ENCODE measurements around the gene DOK1.

The DOK1 gene

DNA sequence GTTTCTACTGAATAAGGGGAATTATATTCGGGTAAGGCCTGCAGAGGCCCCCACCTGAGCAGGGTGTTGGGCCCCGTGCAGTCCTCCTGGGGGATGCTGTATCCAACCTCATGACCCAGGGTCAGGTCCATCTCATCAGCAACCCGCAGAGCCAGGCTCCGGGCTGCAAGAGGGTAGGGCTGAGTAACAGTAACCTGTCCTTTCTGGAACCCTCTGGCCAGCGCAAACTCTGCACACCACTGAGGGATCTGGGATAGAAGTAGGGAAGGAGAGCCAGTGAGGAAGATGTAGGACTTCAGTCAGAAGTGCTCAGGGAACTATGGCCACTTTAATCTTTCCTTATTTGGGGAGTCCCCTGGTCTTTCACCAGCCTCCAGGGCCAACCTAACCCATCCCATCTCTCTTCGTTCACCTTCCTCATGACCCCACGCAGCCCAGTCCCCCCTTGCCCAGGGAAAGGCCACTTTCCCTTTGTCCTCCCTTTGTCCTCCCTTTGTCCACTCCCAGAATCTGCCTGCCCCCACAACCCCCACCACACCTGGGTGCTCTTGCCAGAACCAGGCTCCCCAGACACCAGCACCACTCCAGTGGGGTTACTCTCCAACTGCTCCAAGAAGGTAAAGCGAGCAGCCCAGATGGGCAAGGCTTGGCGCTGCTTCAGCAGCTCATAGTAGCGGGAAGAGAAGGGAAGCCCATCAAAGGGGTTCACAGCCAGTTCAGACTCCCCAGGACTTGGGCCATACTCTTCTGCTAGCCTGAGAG lies 29.4 kb upstream of the DOK1 start:
- Mint-ChIP-seq H3K36me3 (ENCODE audit: low read depth) (peaks cover 24% of the 10 kb centered on the region), H3K27ac (no peak overlapping the region), H3K4me1 (peaks cover 12% of the 10 kb centered on the region), H3K4me3 (peak overlapping the region in 1 of 3 experiments; percentile 57), H3K9me3 (no peaks in the 10 kb centered on the region), H3K27me3 (ENCODE audit: low read depth) (peaks cover 34% of the 10 kb centered on the region)
- TF ChIP-seq, protein P1, sequence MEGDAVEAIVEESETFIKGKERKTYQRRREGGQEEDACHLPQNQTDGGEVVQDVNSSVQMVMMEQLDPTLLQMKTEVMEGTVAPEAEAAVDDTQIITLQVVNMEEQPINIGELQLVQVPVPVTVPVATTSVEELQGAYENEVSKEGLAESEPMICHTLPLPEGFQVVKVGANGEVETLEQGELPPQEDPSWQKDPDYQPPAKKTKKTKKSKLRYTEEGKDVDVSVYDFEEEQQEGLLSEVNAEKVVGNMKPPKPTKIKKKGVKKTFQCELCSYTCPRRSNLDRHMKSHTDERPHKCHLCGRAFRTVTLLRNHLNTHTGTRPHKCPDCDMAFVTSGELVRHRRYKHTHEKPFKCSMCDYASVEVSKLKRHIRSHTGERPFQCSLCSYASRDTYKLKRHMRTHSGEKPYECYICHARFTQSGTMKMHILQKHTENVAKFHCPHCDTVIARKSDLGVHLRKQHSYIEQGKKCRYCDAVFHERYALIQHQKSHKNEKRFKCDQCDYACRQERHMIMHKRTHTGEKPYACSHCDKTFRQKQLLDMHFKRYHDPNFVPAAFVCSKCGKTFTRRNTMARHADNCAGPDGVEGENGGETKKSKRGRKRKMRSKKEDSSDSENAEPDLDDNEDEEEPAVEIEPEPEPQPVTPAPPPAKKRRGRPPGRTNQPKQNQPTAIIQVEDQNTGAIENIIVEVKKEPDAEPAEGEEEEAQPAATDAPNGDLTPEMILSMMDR (IDR thresholded peaks at IDR 0.05; ENCODE audit: unreplicated experiment in 3 of 3), result no peak

DNA sequence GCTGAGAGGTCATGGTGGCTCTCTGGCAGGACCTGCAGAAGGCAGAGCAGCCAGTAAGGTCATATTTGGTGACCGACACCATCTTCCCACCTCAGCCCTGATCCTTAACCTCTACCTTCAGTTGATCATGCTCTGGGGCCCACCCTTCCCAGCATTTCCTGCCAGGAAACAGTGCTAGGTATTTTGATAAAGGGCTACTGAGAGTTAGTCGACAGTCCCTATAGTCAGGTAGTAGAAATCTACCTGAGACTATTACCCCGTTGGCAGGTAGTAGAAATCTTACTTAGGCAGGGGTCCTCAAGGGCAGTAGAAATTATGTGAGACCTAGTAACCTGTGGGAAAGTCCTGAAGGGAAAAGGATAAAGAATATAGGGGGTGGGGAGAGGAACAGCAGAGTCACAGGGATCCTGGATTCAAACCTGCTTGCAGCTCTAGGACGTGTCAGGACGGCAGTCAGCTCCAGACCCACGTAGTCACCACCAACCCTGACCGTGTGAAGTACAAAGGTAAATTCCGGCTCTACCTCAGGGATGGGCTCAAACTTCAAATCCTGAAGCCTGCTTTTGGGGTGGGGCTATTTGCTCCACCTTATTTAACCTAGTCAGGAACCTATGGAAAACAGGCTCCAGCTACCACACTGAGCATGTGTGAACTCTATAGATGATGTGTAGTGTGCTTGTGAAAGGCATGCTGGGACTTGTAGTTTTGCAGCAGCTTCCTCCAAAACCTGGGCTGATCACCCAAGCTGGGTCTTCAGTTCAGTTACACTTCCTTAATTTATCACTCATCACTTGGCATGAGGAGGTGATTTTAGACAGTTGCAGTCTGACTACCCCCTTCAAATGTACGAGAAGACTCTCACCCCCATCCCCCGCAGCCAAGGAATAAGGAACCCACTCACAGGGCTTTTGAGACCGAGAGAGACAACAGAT lies 28.5 kb upstream of the DOK1 start, which contains the start of gene DQX1:
TSS of gene DQX1 (minus strand) at position 515 of the 932 bp plus-strand sequence. CDS start at position 13, 502 bp downstream.
- H3K27me3 Mint-ChIP-seq (ENCODE audit: low read depth), result peaks cover 25% of the 10 kb centered on the region
- H3K27ac Mint-ChIP-seq, result peak within 1 kb of the TSS in 1 of 3 experiments; percentile 61
- H3K36me3 Mint-ChIP-seq (ENCODE audit: low read depth), result peaks cover 24% of the 10 kb centered on the region
- peaks cover 17% of the 10 kb centered on the region for H3K4me1 Mint-ChIP-seq
- TF ChIP-seq, protein P1 (IDR thresholded peaks at IDR 0.05; ENCODE audit: unreplicated experiment in 3 of 3), result no peak
- H3K9me3 Mint-ChIP-seq, result no peaks in the 10 kb centered on the region
- H3K4me3 Mint-ChIP-seq, result peak within 1 kb of the TSS; percentile 97 to 99 (median 99)

DNA sequence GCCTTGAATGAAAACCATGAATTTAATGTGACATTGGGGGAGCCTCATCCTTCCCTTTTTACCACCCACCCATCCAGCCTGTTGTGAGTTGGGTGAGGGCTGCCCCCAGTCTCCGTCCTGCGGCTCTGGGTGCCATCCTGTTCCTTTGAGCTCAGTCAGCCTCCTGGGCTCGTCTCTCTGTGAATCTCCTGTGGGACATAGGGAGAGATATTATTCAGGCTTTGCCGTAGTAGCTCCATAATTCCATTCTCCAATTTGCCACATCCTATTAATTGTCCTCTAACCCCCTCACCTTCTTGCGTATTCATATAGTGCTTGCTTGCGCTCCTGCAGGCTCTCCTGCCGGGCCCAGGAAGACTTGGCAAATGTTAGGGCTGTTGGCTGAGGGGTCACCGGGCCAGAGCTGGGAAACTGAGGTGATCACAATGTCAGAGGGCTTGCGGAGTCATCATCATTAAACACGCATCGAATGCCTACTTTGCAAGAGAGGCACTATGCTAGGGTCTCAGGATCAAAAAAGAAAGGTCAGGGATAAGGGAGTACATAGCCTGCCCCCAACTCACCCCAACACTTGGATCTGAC lies 27.8 kb upstream of the DOK1 start:
- Mint-ChIP-seq H3K27ac (no peak overlapping the region), H3K4me1 (peaks cover 19% of the 10 kb centered on the region), H3K27me3 (ENCODE audit: low read depth) (peaks cover 18% of the 10 kb centered on the region), H3K36me3 (ENCODE audit: low read depth) (peaks cover 24% of the 10 kb centered on the region), H3K9me3 (no peaks in the 10 kb centered on the region), H3K4me3 (peak overlapping the region; percentile 97 to 99 (median 99))
- TF ChIP-seq, protein P1 (IDR thresholded peaks at IDR 0.05; ENCODE audit: unreplicated experiment in 3 of 3), result no peak

DNA sequence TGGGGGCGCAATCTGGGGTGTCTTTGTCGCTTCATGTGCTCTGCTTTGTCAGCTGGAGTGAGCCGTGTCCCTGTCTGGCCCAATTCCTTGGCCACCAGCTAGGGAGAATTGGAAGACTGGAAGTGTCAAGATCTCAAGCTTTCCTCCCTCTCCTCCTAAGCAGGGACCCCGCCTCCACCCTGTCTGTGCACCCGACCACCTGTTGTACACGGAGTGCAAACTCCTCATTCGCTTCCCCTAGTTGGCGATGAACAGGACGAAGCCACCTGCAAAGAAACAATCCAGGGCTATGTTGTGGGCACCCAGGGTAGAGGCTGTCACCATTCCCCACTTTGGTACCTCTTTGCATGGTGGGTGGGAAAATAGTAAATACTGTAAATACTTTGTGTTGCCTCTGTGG lies 26.8 kb upstream of the DOK1 start:
- peak overlapping the region; percentile 97 to 99 (median 99) for H3K4me3 Mint-ChIP-seq
- H3K36me3 Mint-ChIP-seq (ENCODE audit: low read depth), result peaks cover 30% of the 10 kb centered on the region
- no peaks in the 10 kb centered on the region for H3K9me3 Mint-ChIP-seq
- H3K27me3 Mint-ChIP-seq (ENCODE audit: low read depth), result peaks cover 8% of the 10 kb centered on the region
- peaks cover 25% of the 10 kb centered on the region for H3K4me1 Mint-ChIP-seq
- TF ChIP-seq, protein P1 (IDR thresholded peaks at IDR 0.05; ENCODE audit: unreplicated experiment in 3 of 3), result no peak
- H3K27ac Mint-ChIP-seq, result peak overlapping the region in 1 of 3 experiments; percentile 82

DNA sequence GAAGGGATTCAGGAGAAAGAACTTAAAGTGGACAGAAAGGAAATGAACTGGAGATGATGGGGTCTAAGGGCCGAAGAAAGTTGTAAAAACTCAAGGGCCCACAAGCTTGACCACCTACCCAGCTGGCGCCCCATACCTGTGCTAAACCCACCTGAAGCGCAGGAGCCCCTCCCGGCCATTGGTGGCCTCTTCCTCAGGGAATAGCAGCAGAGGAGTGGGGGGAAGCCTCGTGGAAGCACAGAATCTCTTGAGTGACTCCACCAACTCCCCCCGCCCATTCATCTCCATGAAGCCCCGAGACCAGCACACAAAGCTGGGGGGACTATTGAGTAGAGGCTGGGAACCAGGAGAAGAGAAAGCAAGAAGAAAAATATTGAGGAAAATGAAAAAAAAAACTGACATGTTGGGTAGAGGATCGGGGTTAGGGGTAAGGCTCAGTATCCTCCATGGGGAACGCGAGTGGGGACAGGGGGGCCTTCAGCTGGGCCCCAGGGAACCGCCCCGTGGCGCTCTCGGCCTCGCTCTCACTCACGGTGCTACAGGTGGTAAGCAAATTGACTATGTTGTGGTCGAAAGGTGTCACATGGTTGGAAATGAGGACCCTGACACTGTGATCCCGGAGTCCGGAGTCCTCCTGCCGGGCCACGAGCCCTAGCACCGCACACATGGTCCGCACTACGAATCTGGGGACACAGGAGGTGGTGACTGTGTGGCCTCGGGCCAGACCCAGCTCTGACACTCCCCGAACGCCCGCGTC lies 25.7 kb upstream of the DOK1 start:
- Mint-ChIP-seq H3K4me3 (peak overlapping the region; percentile 97 to 99 (median 99)), H3K4me1 (peaks cover 25% of the 10 kb centered on the region), H3K9me3 (no peaks in the 10 kb centered on the region), H3K36me3 (ENCODE audit: low read depth) (peaks cover 31% of the 10 kb centered on the region), H3K27me3 (ENCODE audit: low read depth) (no peaks in the 10 kb centered on the region), H3K27ac (peak overlapping the region; percentile 82 to 96 (median 88))
- TF ChIP-seq, protein P1 (IDR thresholded peaks at IDR 0.05; ENCODE audit: unreplicated experiment in 3 of 3), result no peak

Measured in nephron (organoid).